Fibroblast of lung (primary cell): ENCODE measurements around the gene CNKSR3. TPM values are rescaled to one million over a fixed set of nuclear protein-coding genes. Genes with fewer than 3 reads are reported as not detected.

Experiments used
- DNase-seq, 2 donors: peaks; one replicate each; pipeline versions ENCODE4 v3.0.0 to v3.0.0-alpha.2; 2010; ENCODE audit warnings: low read depth in 2 of 2
- H2AFZ ChIP-seq: 2 replicates; pipeline ENCODE4 v1.5.1; 2012; ENCODE audit warnings: low read length, control low read depth, inconsistent platforms
- H3K27ac ChIP-seq: 2 replicates; pipeline ENCODE4 v1.5.1; 2011; ENCODE audit warnings: low read length, control low read depth; ENCODE audit not compliant: insufficient read depth
- H3K27me3 ChIP-seq: 2 replicates; pipeline ENCODE4 v1.5.1; 2011; ENCODE audit warnings: mild to moderate bottlenecking, low read length; ENCODE audit not compliant: control insufficient read depth, insufficient read depth
- H3K36me3 ChIP-seq: 2 replicates; pipeline ENCODE4 v1.5.1; 2011; ENCODE audit warnings: low read length; ENCODE audit not compliant: control insufficient read depth, insufficient read depth
- H3K4me1 ChIP-seq: 2 replicates; pipeline ENCODE4 v1.5.1; 2011; ENCODE audit warnings: low read length; ENCODE audit not compliant: control insufficient read depth, insufficient read depth; ENCODE audit errors: extremely low read depth
- H3K4me2 ChIP-seq: 2 replicates; pipeline ENCODE4 v1.5.1; 2011; ENCODE audit warnings: low read length, control low read depth; ENCODE audit not compliant: insufficient read depth; ENCODE audit errors: extremely low read depth
- H3K4me3 ChIP-seq, 4 experiments: fragments of 200-600 bp in 1 of 4; sonication (generic) in 1 of 4; replicated peaks in 1 of 4; 2 replicates each; pipeline ENCODE4 v1.5.1; 2011 to 2016; ENCODE audit warnings: low read length in 4 of 4, low read depth in 3 of 4, mild to moderate bottlenecking in 3 of 4, control low read depth in 2 of 4, inconsistent platforms in 1 of 4, mixed read lengths in 1 of 4; ENCODE audit not compliant: insufficient read depth in 1 of 4; ENCODE audit errors: control extremely low read depth in 1 of 4
- H3K79me2 ChIP-seq: 2 replicates; pipeline ENCODE4 v1.5.1; 2012; ENCODE audit warnings: mild to moderate bottlenecking, low read length, inconsistent platforms; ENCODE audit not compliant: control insufficient read depth, insufficient read depth
- H3K9ac ChIP-seq: 2 replicates; pipeline ENCODE4 v1.5.1; 2011; ENCODE audit warnings: mild to moderate bottlenecking, low read length, control low read depth; ENCODE audit not compliant: insufficient read depth
- H3K9me3 ChIP-seq: 2 replicates; pipeline ENCODE4 v1.5.1; 2012; ENCODE audit warnings: low read depth, low read length; ENCODE audit not compliant: control insufficient read depth, insufficient read depth
- H4K20me1 ChIP-seq: 2 replicates; pipeline ENCODE4 v1.5.1; 2011; ENCODE audit warnings: low read length; ENCODE audit not compliant: control insufficient read depth, insufficient read depth; ENCODE audit errors: extremely low read depth
- EZH2 ChIP-seq: IDR thresholded peaks from 2 replicates; pipeline ENCODE4 v1.5.1; 2012; ENCODE audit warnings: low read length, control low read depth, mild to moderate bottlenecking; ENCODE audit errors: missing control alignments
- polyA plus RNA-seq, 2 donors: library from polyadenylated mRNA; depleted of rRNA in 1 of 2; stranded (reverse) in 1 of 2; unstranded in 1 of 2; fragments of >200 nt; gene quantifications; 2 replicates each; pipeline ENCODE4 v1.2.1, GENCODE V29; 2011 to 2012; ENCODE audit warnings: missing spikeins in 1 of 2
- total RNA-seq: library from RNA; depleted of rRNA; stranded (reverse); fragments of >200 nt; gene quantifications from 2 replicates; pipeline ENCODE4 v1.2.1, GENCODE V29; 2014
- TF ChIP-seq, protein P1 (sequence below), 2 donors: IDR thresholded peaks in 1 of 2; conservative IDR thresholded peaks in 1 of 2; 1 replicate in 1 of 2; 2 replicates in 1 of 2; pipeline ENCODE4 v1.5.1; 2011 to 2012; ENCODE audit warnings: low read length in 2 of 2, control low read depth in 1 of 2, inconsistent platforms in 1 of 2, low read depth in 1 of 2, mild to moderate bottlenecking in 1 of 2

CNKSR3 gene
- total and polyA plus RNA-seq, 2 donors (not counting 1 experiment from before 2014, with no cell fraction given) = 5.5 to 14.0 TPM

DNA sequence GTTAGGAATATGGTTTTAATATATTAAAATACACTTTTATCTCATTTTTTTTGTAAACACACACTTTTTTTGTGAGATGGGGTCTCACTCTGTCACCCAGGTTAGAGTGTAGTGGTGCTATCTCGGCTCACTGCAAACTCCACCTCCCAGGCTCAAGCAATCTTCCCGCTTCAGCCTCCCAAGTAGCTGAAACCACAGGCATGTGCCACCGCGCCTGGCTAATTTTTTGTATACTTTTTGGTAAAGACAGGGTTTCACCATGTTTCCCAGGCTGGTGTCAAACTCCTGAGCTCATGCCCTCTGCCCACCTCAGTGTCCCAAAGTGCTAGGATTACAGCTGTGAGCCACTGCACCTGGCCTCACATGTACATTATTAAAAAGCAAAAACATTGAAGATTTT, 164.7 kb downstream of the CNKSR3 start:
- no peak for DNase-seq
- Histone ChIP-seq H3K9ac (no peak overlapping the region), H3K79me2 (no peaks in the 10 kb centered on the region), H2AFZ (no peak overlapping the region), H3K4me3 (no peak overlapping the region), H3K4me1 (no peaks in the 10 kb centered on the region), H3K36me3 (no peaks in the 10 kb centered on the region), H3K27me3 (no peaks in the 10 kb centered on the region), H3K27ac (no peak overlapping the region), H3K9me3 (no peaks in the 10 kb centered on the region), H4K20me1 (no peaks in the 10 kb centered on the region), H3K4me2 (no peak overlapping the region)
- TF ChIP-seq, protein P1, sequence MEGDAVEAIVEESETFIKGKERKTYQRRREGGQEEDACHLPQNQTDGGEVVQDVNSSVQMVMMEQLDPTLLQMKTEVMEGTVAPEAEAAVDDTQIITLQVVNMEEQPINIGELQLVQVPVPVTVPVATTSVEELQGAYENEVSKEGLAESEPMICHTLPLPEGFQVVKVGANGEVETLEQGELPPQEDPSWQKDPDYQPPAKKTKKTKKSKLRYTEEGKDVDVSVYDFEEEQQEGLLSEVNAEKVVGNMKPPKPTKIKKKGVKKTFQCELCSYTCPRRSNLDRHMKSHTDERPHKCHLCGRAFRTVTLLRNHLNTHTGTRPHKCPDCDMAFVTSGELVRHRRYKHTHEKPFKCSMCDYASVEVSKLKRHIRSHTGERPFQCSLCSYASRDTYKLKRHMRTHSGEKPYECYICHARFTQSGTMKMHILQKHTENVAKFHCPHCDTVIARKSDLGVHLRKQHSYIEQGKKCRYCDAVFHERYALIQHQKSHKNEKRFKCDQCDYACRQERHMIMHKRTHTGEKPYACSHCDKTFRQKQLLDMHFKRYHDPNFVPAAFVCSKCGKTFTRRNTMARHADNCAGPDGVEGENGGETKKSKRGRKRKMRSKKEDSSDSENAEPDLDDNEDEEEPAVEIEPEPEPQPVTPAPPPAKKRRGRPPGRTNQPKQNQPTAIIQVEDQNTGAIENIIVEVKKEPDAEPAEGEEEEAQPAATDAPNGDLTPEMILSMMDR (conservative IDR thresholded peaks at IDR 0.05 in 1 of 2, IDR thresholded peaks at IDR 0.05 in 1 of 2; ENCODE audit: low read depth in 1 of 2, low read length in 2 of 2) = no peak
- no peak for TF ChIP-seq EZH2

DNA sequence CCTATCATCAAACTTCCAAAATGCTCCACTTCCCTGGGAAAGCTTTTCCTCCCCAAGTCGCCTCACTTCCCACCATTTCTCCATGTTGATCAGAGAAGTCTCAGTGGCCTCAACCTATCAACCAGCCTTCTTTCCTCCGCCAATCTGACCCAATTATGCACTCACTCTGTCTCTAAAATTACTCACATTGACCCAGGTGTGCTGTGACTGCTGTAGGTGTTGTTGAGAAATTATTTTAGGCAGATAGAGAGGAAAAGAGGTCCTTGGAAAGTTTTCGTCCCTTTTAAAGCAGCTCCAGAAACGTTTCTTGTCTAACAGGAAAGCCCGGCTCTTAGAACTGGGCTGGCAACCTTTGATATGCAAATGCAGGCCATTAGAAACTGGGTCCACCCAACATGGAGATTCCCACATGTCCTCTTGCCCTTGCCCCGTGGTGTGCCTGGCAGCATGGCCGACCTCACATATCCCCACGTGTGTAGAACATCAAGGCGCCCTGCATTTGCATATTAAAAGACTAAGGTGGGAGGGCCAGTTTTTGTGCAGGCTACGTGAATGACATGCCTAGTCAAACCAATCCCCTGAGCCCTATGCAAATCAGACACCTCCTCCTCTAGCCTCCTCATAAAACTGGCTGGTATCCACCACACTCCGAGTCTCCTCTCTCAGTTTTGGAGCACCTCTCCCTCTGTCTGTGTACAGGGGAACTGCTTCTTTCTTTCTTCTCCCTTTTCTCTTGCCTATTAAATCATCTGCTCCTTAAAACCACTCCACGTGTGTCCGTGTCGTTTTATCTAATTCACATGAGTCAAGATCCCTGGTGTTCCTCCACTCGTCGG, 166.8 kb downstream of the CNKSR3 start:
- Histone ChIP-seq H4K20me1 (no peaks in the 10 kb centered on the region), H3K4me1 (no peaks in the 10 kb centered on the region), H2AFZ (no peak overlapping the region), H3K9me3 (no peaks in the 10 kb centered on the region), H3K4me2 (no peak overlapping the region), H3K79me2 (no peaks in the 10 kb centered on the region), H3K27ac (no peak overlapping the region), H3K4me3 (no peak overlapping the region), H3K27me3 (no peaks in the 10 kb centered on the region), H3K9ac (no peak overlapping the region), H3K36me3 (no peaks in the 10 kb centered on the region)
- no peak for TF ChIP-seq EZH2
- TF ChIP-seq, protein P1 (conservative IDR thresholded peaks at IDR 0.05 in 1 of 2, IDR thresholded peaks at IDR 0.05 in 1 of 2; ENCODE audit: low read depth in 1 of 2, low read length in 2 of 2) = peak in 1 of 2 donors; percentile 47
- peak; percentile 28 to 70 for DNase-seq

DNA sequence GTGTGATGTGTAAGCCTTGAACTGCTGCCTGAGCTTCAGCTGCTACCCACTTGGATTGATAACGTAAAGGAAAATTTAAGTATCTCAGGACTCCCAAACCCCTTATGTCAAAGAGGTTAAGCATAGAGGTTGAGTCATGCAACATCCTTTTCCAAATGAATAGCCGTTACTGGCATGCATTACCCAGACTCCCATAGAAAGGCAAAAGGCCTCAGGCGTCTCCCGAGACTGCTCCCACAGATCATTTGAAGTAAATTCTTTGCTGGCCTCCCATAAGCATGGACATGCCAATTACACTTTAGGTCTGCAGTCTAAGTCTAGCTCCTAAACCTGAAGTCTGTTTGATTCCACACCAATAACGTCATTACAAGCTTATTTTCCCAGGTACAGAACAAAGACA, 168.6 kb downstream of the CNKSR3 start:
- Histone ChIP-seq H4K20me1 (no peaks in the 10 kb centered on the region), H3K27ac (no peak overlapping the region), H3K9ac (no peak overlapping the region), H3K27me3 (no peaks in the 10 kb centered on the region), H3K4me3 (no peak overlapping the region), H3K36me3 (no peaks in the 10 kb centered on the region), H3K79me2 (no peaks in the 10 kb centered on the region), H3K4me2 (no peak overlapping the region), H2AFZ (no peak overlapping the region), H3K9me3 (no peaks in the 10 kb centered on the region), H3K4me1 (no peaks in the 10 kb centered on the region)
- TF ChIP-seq EZH2 = no peak
- TF ChIP-seq, protein P1 (conservative IDR thresholded peaks at IDR 0.05 in 1 of 2, IDR thresholded peaks at IDR 0.05 in 1 of 2; ENCODE audit: low read depth in 1 of 2, low read length in 2 of 2) = no peak
- DNase-seq = peak in 1 of 2 donors; percentile 51
